NCI-H226 (cell line): ENCODE data around the gene POLR1D.

ENCODE experiments used
- DNase-seq: peaks from one replicate; pipeline ENCODE4 v3.0.0-alpha.2; 2015

Gene POLR1D, protein sequence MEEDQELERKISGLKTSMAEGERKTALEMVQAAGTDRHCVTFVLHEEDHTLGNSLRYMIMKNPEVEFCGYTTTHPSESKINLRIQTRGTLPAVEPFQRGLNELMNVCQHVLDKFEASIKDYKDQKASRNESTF

DNA sequence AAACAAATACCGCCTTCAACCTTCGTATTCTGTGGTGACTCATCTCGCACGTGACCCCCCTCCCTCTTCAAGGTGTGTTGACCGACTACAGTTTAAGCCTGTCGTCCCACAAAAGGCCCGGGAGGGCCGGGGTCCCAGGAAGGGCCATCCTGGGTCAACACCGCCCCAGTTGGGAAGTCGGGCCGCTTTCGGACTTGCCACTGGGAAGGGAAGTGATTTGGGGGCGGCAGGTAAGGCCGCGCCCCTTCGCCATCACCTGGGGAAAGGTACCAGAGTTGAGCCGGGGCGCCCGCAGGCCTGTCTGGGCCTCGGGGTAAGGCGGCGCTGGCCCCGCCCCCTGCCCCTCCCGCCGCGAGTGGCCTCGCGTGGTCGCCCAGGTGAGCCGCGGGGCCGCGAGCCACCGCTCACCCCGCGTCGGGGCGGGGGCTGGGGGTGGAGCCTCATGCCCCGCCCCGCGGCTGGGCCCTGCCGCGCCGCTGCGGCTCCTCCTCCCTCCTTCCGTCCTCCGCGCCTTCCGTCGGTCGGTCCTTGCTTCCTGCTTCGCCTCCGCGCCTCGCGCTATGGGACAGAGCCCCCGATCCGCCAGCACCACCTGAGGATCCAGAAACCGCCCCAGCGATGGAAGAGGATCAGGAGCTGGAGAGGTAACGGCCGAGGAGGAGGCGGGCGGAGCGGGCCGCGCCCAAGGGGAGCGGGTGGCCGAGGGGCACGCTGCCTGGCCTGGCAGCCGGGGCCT lies at the start of gene POLR1D:
TSS of gene POLR1D (plus strand) at position 527 of the 736 bp plus-strand sequence. CDS start at position 619, 92 bp downstream.
- peak; percentile 61 for DNase-seq

- no peak for DNase-seq
These were observed 49.3 kb upstream of the POLR1D start for GRCh38 chr13:27572234-27572901.

DNA sequence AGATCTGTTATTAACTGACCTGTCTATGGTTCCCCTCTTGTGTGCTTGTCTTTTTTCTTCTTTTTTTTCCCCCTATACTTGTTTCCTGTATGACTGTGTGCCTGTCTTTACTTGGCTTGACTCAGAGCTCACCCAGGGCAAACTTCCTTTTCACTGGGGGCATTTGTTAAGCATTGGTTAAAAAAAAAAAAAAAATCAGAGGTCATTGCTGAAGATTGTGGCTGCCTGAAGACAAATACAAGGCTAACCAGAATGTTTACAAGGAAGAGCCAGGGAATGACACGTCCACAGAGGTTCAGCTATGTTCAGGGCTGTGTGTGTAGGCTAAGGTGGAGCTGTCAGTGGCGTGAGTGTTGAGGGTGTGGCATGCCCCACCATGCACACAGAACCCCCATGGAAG lies 48.4 kb upstream of the POLR1D start:
- no peak for DNase-seq

DNA sequence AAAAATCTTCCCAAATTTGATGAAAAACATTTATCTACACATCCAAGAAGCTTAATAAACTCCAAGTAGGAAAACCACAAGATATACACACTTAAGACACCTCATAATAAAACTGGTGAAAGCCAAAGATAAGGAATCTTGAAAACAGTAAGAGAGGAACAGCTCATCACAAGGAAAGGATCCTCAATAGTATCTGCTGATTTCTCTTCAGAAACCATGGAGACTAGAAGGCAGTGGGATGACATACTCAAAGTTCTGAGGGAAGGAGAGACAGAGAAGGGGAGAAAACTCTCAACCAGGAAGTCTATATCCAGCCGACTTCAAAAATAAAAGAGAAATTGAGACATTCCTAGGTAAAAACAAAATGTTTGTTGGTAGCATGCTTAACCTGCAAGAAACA lies 47.0 kb upstream of the POLR1D start:
- no peak for DNase-seq

DNA sequence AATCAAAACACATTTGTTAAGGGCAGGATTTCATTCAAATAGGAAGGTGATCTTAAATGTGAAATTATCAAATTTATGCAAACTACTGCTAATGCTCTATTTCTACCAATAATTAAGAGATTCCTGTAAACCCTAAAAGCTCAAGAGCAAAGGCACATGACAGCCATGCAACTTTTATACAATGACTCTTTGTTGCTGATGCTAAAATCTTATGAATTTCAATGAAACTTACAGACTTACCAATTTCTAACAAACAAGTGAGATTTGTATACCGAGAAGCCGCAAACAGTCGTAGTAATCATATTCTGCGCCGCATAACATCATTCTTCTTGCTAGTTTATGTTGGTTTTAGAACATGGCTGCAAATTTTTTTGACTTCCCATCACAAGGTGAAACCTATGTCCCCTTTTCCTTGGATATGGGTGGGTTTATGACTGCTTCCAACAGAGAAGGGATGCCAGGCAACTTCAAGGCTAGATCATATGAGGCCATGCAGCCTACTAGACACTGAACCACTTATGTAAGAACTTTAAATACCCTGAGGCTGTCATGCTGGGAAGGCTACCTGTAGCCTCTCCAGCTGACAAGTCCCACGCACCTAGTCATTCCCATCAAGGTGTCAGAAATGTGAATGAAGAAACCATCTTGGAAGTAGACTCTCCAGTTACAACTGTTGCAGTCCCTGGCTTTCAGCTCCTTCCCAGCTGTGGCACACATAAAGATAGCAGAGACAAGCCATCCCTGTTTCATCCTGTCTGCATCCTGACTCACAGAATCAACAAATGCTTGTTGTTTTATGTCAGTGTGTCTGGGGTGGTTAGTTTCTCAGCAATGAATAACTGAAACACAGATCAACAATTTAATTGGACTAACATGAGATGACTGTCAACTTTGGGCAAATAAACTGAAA lies 43.3 kb upstream of the POLR1D start:
- DNase-seq = no peak

- DNase-seq = no peak
These were observed 38.0 kb upstream of the POLR1D start for GRCh38 chr13:27583645-27584044.

GRCh38 chr13:27587095-27587746 lies 34.5 kb upstream of the POLR1D start:
- no peak for DNase-seq

DNA sequence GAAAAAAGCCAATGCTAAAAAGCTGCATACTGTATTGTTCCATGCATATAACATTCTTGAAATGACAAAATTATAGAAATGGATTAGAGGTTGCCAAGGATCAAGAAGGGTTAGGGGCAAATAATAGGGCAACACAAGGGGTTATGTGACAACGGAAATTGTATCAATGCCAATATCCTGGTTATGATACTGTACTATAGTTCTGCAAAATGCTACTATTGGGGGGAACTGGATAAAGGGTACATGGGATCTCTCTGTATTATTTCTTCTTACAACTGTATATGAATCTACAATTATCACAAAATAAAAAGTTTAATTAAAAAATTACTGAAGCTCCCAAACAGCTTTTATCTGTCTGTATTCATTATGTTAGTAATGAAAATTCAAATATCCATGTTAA lies 33.3 kb upstream of the POLR1D start:
- no peak for DNase-seq

GRCh38 chr13:27592865-27593264 lies 28.8 kb upstream of the POLR1D start:
- no peak for DNase-seq

DNA sequence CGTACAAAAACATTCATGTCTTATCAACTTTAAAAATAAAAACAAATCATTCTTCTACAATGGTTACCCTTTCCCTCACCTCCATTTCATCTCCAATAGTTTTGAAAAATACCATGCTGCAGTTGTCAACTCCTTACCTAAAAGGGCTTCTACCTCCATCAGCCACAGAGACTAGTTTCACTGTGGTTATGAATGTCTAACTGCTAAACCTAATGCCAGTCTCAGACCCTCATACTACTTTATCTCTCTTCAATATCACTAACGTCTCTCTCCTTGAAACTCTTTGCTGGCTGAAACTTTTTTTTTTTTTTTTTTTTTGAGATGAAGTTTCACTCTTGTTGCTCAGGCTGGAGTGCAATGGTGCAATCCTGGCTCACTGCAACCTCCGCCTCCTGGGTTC lies 28.4 kb upstream of the POLR1D start:
- DNase-seq = no peak

GRCh38 chr13:27595055-27595811 lies 26.5 kb upstream of the POLR1D start:
- DNase-seq = no peak

- no peak for DNase-seq
These were observed 22.6 kb upstream of the POLR1D start for GRCh38 chr13:27599096-27599495.

DNA sequence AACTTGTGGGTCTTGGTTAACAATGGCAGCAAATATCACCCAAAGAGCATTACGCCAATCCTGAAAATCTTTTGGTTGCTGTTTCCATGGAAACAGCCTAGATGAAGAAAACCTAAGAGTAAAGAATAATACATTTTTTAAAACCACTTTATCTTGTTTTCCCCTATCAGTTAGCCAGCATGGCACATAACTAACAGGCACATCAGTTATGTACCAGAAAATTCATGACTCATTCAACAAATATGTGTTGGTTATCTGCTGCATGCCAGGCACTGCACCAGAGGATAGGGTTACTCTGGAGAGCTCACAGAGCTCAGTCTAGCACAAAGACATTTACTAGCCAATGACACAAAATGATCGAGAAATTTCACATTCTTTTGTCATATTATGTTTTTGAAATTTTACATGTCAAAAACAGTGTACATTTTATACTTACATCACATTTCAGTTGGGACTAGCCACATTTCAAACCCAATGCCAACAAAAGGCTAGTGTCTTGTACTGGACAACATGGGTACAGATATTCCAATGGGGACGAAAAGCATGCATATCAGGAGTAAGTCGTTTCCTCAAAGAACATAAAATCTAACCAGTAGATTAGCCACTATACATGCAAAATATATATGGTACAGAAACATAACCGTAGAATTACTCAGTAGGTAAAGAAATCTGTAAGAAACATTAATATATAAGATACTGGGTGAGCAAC lies 21.7 kb upstream of the POLR1D start:
- peak; percentile 76 for DNase-seq

GRCh38 chr13:27600711-27601110 lies 21.0 kb upstream of the POLR1D start:
- no peak for DNase-seq

GRCh38 chr13:27601208-27601607 lies 20.5 kb upstream of the POLR1D start:
- no peak for DNase-seq

DNA sequence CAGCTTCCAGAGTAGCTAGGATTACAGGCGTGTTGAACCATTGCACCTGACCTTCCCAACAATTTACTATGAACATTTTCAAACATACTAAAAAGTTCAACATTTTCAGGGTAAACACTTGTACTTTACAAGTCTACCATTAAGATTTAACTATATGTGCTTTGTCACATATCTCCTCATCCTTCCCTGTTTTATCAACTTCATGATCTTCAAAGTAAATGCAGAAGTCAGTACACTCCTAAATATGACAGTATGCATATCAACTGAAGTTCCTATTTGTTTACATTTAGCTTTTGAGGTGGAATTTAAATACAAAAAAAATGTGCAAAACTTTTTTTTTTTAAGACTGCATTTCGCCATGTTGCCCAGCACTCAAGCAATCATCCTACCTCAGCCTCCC lies 19.9 kb upstream of the POLR1D start:
- DNase-seq = no peak

- no peak for DNase-seq
These were observed 16.6 kb upstream of the POLR1D start for GRCh38 chr13:27605099-27605498.

- no peak for DNase-seq
These were observed 16.0 kb upstream of the POLR1D start for GRCh38 chr13:27605610-27606200.

- no peak for DNase-seq
These were observed 14.6 kb upstream of the POLR1D start for GRCh38 chr13:27607125-27607524.

DNA sequence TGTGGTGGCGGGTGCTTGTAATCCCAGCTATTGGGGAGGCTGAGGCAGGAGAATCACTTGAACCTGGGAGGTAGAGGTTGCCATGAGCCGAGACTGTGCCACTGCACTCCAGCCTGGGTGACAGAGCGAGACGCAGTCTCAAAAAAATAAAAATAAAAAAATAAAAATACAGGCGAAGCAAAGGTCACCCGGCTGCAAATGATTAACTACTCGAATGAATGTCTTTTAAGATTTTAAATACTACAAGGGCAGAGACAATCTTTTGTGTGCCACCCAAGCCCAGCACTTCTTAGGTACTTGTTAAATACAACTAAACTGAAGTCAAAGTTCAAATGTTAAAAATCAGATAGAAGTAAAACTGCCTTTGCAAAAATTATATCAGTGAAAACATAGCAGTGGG lies 8.1 kb upstream of the POLR1D start:
- no peak for DNase-seq

DNA sequence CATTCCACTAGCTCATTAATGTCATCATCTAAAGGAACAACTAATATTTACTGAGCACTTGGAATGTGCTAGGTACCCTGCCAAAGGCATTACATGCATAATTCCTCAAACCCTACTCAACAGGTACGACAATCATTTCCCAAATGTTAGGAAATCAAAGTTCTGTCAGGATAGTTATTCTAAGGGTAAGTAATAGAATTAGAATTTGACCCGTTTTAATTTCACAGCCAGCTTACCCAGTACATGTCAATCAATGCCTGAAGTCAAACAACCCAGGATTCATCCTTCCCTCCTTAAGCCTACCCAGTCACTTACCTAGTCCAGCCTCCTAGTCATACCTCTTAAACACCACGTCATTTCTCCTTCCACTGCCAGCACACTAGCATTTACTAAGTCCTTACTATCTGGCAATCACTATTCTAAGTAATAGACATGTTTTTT lies 3.8 kb upstream of the POLR1D start:
- DNase-seq = no peak
